Hematopoietic multipotent progenitor cell treated with erythropoietin and hydrocortisone succinate and interleukin-3 and kit ligand, for 17 days (in vitro differentiated cells): ENCODE measurements around the gene LRIG3.
"Not testable (repeated sequence)": the region's sequence is repeated elsewhere in the genome, so short reads cannot be mapped to it uniquely, and the experiment has no call there.

Experiments used
- DNase-seq: peaks from one replicate; pipeline ENCODE4 v3.0.0-alpha.2; 2015; ENCODE audit warnings: low spot score

LRIG3 gene

GRCh38 chr12:58930770-58931324, 10.5 kb upstream of the LRIG3 start:
- no peak for DNase-seq

- DNase-seq = no peak
Measured at GRCh38 chr12:58927120-58927519, 6.8 kb upstream of the LRIG3 start.

- DNase-seq = no peak
Measured at GRCh38 chr12:58926586-58926985, 6.3 kb upstream of the LRIG3 start.

GRCh38 chr12:58925751-58926150, 5.4 kb upstream of the LRIG3 start:
- DNase-seq = no peak

- DNase-seq = no peak
Measured at GRCh38 chr12:58925111-58925611, 4.9 kb upstream of the LRIG3 start.

- no peak for DNase-seq
Measured at GRCh38 chr12:58924652-58925051, 4.3 kb upstream of the LRIG3 start.

- no peak for DNase-seq
Measured at GRCh38 chr12:58923781-58924180, 3.5 kb upstream of the LRIG3 start.

- no peak for DNase-seq
Measured at GRCh38 chr12:58922849-58923248, 2.5 kb upstream of the LRIG3 start.

GRCh38 chr12:58920961-58921861, 907 bp upstream of the LRIG3 start:
- no peak for DNase-seq

GRCh38 chr12:58919231-58920101, 838 bp downstream of the LRIG3 start:
- no peak for DNase-seq

- no peak for DNase-seq
Measured at GRCh38 chr12:58918469-58918844, 1.8 kb downstream of the LRIG3 start.

GRCh38 chr12:58917699-58918468, 2.4 kb downstream of the LRIG3 start:
- no peak for DNase-seq

- no peak for DNase-seq
Measured at GRCh38 chr12:58916921-58917511, 3.3 kb downstream of the LRIG3 start.

GRCh38 chr12:58916161-58916621, 4.1 kb downstream of the LRIG3 start:
- no peak for DNase-seq

- DNase-seq = no peak
Measured at GRCh38 chr12:58915634-58916033, 4.7 kb downstream of the LRIG3 start.

GRCh38 chr12:58915037-58915436, 5.3 kb downstream of the LRIG3 start:
- DNase-seq = no peak

- no peak for DNase-seq
Measured at GRCh38 chr12:58914457-58914856, 5.8 kb downstream of the LRIG3 start.

- no peak for DNase-seq
Measured at GRCh38 chr12:58907391-58907790, 12.9 kb downstream of the LRIG3 start.

- DNase-seq = no peak
Measured at GRCh38 chr12:58906917-58907316, 13.4 kb downstream of the LRIG3 start.

- DNase-seq = no peak
Measured at GRCh38 chr12:58905422-58905821, 14.9 kb downstream of the LRIG3 start.

- DNase-seq = not testable (repeated sequence)
Measured at GRCh38 chr12:58902726-58903125, 17.6 kb downstream of the LRIG3 start.
